Astrocyte (in vitro differentiated cells and primary cell): ENCODE results near the gene CFAP97D2.
"Not testable (repeated sequence)": the region's sequence is repeated elsewhere in the genome, so short reads cannot be mapped to it uniquely, and the experiment has no call there.

ENCODE experiments used
- EZH2 ChIP-seq: IDR thresholded peaks from 2 replicates; pipeline ENCODE4 v1.6.1; 2012; ENCODE audit warnings: mild to moderate bottlenecking, low read length, inconsistent platforms; ENCODE audit not compliant: insufficient read depth
- TF ChIP-seq, protein P1 (sequence below): IDR thresholded peaks from 2 replicates; pipeline ENCODE4 v1.5.1; 2011; ENCODE audit warnings: low read depth, mild to moderate bottlenecking, inconsistent platforms, low read length, moderate library complexity; ENCODE audit not compliant: insufficient read depth

GRCh38 chr13:114264313-114264712 lies 85.3 kb downstream of the CFAP97D2 start:
- not testable (repeated sequence) for TF ChIP-seq EZH2
- TF ChIP-seq, protein P1, sequence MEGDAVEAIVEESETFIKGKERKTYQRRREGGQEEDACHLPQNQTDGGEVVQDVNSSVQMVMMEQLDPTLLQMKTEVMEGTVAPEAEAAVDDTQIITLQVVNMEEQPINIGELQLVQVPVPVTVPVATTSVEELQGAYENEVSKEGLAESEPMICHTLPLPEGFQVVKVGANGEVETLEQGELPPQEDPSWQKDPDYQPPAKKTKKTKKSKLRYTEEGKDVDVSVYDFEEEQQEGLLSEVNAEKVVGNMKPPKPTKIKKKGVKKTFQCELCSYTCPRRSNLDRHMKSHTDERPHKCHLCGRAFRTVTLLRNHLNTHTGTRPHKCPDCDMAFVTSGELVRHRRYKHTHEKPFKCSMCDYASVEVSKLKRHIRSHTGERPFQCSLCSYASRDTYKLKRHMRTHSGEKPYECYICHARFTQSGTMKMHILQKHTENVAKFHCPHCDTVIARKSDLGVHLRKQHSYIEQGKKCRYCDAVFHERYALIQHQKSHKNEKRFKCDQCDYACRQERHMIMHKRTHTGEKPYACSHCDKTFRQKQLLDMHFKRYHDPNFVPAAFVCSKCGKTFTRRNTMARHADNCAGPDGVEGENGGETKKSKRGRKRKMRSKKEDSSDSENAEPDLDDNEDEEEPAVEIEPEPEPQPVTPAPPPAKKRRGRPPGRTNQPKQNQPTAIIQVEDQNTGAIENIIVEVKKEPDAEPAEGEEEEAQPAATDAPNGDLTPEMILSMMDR = not testable (repeated sequence)
